PC-3 (cell line): ENCODE measurements around the gene DLST. TPM values are rescaled to one million over a fixed set of nuclear protein-coding genes. Genes with fewer than 3 reads are reported as not detected.

ENCODE experiments used
- ATAC-seq: fragments of 200-7000 bp; cut with Tn5 transposase; 2 replicates; pipeline ENCODE4 v1.9.1; 2020; ENCODE audit warnings: mild to moderate bottlenecking, moderate library complexity
- BruUV-seq: library from RNA; stranded (reverse); fragments of 400-500 nt; replicated peaks from 2 replicates; lab custom pipeline; 2021; lab: Mats Ljungman, UMichigan
- CTCF ChIA-PET: fragments of 300-600 bp; sonication (Branson Sonifier 250); formaldehyde crosslinking; loops from one replicate; lab custom pipeline; 2022; ENCODE audit warnings: antibody characterized with exemption; lab: Charles Lee
- POLR2A ChIA-PET: fragments of 300-600 bp; sonication (Branson Sonifier 250); formaldehyde crosslinking; loops from one replicate; lab custom pipeline; 2022; ENCODE audit warnings: antibody characterized with exemption; ENCODE audit not compliant: unreplicated experiment; lab: Charles Lee
- DNase-seq: peaks from one replicate; pipeline ENCODE4 v3.0.0-alpha.2; 2015
- H2AFZ ChIP-seq: fragments of 300-600 bp; sonication (generic); 2 replicates; pipeline ENCODE4 v1.6.0; 2016; ENCODE audit warnings: antibody characterized with exemption, low read length
- H3F3A ChIP-seq: fragments of 300-600 bp; sonication (generic); one replicate; pipeline ENCODE4 v1.6.0; 2017; ENCODE audit warnings: antibody characterized with exemption, low read length, control low read depth, mild to moderate bottlenecking; ENCODE audit not compliant: unreplicated experiment
- H3K27ac ChIP-seq: fragments of 300-600 bp; sonication (generic); 2 replicates; pipeline ENCODE4 v1.5.1; 2016; ENCODE audit warnings: mild to moderate bottlenecking, low read length
- H3K27me3 ChIP-seq: fragments of 300-600 bp; sonication (generic); 2 replicates; pipeline ENCODE4 v1.6.1; 2016; ENCODE audit warnings: low read length, mixed read lengths
- H3K36me3 ChIP-seq: fragments of 300-600 bp; sonication (generic); 2 replicates; pipeline ENCODE4 v1.6.1; 2016; ENCODE audit warnings: low read depth, mixed run types, low read length, mixed read lengths
- H3K4me1 ChIP-seq: fragments of 300-600 bp; sonication (generic); 2 replicates; pipeline ENCODE4 v1.5.1; 2016; ENCODE audit warnings: low read length; ENCODE audit not compliant: insufficient read depth
- H3K4me2 ChIP-seq: fragments of 300-600 bp; sonication (generic); 2 replicates; pipeline ENCODE4 v1.6.0; 2016; ENCODE audit warnings: low read length
- H3K4me3 ChIP-seq: fragments of 300-600 bp; sonication (generic); 2 replicates; pipeline ENCODE4 v1.5.1; 2016; ENCODE audit warnings: mild to moderate bottlenecking, low read length, mixed read lengths
- H3K79me2 ChIP-seq: fragments of 300-600 bp; sonication (generic); 2 replicates; pipeline ENCODE4 v1.6.1; 2017; ENCODE audit warnings: low read length, mixed read lengths
- H3K9ac ChIP-seq: fragments of 300-600 bp; sonication (generic); 2 replicates; pipeline ENCODE4 v1.6.0; 2016; ENCODE audit warnings: mild to moderate bottlenecking, low read length
- H3K9me2 ChIP-seq: fragments of 300-600 bp; sonication (generic); replicated peaks from 2 replicates; pipeline ENCODE4 v1.6.1; 2016; ENCODE audit warnings: mixed run types, low read length, mixed read lengths
- H3K9me3 ChIP-seq: fragments of 300-600 bp; sonication (generic); 2 replicates; pipeline ENCODE4 v1.6.1; 2016; ENCODE audit warnings: low read length, mixed read lengths
- H4K20me1 ChIP-seq: fragments of 300-600 bp; sonication (generic); 2 replicates; pipeline ENCODE4 v1.6.1; 2016; ENCODE audit warnings: low read length, mixed read lengths
- EZH2 ChIP-seq: fragments of 300-600 bp; sonication (generic); IDR thresholded peaks from one replicate; pipeline ENCODE4 v1.6.1; 2017; ENCODE audit warnings: antibody characterized with exemption, mild to moderate bottlenecking, low read length; ENCODE audit not compliant: unreplicated experiment
- EZH2phosphoT487 ChIP-seq: fragments of 300-600 bp; sonication (generic); IDR thresholded peaks from 2 replicates; pipeline ENCODE4 v1.6.1; 2018; ENCODE audit warnings: mild to moderate bottlenecking, antibody characterized with exemption, low read length, borderline replicate concordance
- intact Hi-C: fragments of 100-400 bp; cut with micrococcal nuclease; formaldehyde crosslinking; loops from 2 replicates; pipeline ENCODE4 v1.9.0; 2023
- total RNA-seq: library from RNA; depleted of rRNA; stranded (reverse); fragments of >200 nt; gene quantifications from 2 replicates; pipeline ENCODE4 v1.2.3, GENCODE V29; 2014
- TF ChIP-seq, protein P1 (sequence below): fragments of 300-600 bp; sonication (generic); conservative IDR thresholded peaks from 2 replicates; pipeline ENCODE4 v1.5.1; 2017; ENCODE audit warnings: antibody characterized with exemption, low read depth, mild to moderate bottlenecking, low read length

DLST gene
- total RNA-seq, 1 experiment from 2014 or later: 56.9 TPM

GRCh38 chr14:74936731-74937130, 55.0 kb downstream of the DLST start:
- Histone ChIP-seq H4K20me1 (no peaks in the 10 kb centered on the region), H3K9me2 (no peaks in the 10 kb centered on the region), H3K4me3 (no peak overlapping the region), H3K4me2 (no peak overlapping the region), H2AFZ (no peak overlapping the region), H3K27me3 (no peaks in the 10 kb centered on the region), H3K36me3 (no peaks in the 10 kb centered on the region), H3F3A (no peaks in the 10 kb centered on the region), H3K9me3 (no peaks in the 10 kb centered on the region), H3K27ac (no peak overlapping the region), H3K9ac (no peak overlapping the region), H3K79me2 (no peaks in the 10 kb centered on the region), H3K4me1 (peaks cover 14% of the 10 kb centered on the region)
- ATAC-seq (no peak), DNase-seq (no peak)
- no TSS peak for BruUV-seq
- POLR2A ChIA-PET: no interaction called here
- TF ChIP-seq EZH2 (no peak), EZH2phosphoT487 (no peak)
- TF ChIP-seq, protein P1, sequence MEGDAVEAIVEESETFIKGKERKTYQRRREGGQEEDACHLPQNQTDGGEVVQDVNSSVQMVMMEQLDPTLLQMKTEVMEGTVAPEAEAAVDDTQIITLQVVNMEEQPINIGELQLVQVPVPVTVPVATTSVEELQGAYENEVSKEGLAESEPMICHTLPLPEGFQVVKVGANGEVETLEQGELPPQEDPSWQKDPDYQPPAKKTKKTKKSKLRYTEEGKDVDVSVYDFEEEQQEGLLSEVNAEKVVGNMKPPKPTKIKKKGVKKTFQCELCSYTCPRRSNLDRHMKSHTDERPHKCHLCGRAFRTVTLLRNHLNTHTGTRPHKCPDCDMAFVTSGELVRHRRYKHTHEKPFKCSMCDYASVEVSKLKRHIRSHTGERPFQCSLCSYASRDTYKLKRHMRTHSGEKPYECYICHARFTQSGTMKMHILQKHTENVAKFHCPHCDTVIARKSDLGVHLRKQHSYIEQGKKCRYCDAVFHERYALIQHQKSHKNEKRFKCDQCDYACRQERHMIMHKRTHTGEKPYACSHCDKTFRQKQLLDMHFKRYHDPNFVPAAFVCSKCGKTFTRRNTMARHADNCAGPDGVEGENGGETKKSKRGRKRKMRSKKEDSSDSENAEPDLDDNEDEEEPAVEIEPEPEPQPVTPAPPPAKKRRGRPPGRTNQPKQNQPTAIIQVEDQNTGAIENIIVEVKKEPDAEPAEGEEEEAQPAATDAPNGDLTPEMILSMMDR: no peak
- CTCF ChIA-PET: no interaction called here
- intact Hi-C loops: no loop called here

- H3K9me3 ChIP-seq: no peaks in the 10 kb centered on the region
- no peak overlapping the region for H2AFZ ChIP-seq
- no peak for DNase-seq
- no peak for TF ChIP-seq EZH2
- TF ChIP-seq EZH2phosphoT487: no peak
- TF ChIP-seq, protein P1: no peak
- no peak overlapping the region for H3K9ac ChIP-seq
- BruUV-seq: no TSS peak
- H3K27me3 ChIP-seq: no peaks in the 10 kb centered on the region
- H3K79me2 ChIP-seq: no peaks in the 10 kb centered on the region
- no peaks in the 10 kb centered on the region for H4K20me1 ChIP-seq
- no peaks in the 10 kb centered on the region for H3K9me2 ChIP-seq
- no peak overlapping the region for H3K4me2 ChIP-seq
- no peak for ATAC-seq
- H3K4me1 ChIP-seq: peaks cover 14% of the 10 kb centered on the region
- POLR2A ChIA-PET: no interaction called here
- no peak overlapping the region for H3K27ac ChIP-seq
- no peaks in the 10 kb centered on the region for H3F3A ChIP-seq
- intact Hi-C loops: no loop called here
- H3K4me3 ChIP-seq: no peak overlapping the region
- CTCF ChIA-PET: no interaction called here
- H3K36me3 ChIP-seq: no peaks in the 10 kb centered on the region
Observed at GRCh38 chr14:74937171-74937570, 55.5 kb downstream of the DLST start.

DNA sequence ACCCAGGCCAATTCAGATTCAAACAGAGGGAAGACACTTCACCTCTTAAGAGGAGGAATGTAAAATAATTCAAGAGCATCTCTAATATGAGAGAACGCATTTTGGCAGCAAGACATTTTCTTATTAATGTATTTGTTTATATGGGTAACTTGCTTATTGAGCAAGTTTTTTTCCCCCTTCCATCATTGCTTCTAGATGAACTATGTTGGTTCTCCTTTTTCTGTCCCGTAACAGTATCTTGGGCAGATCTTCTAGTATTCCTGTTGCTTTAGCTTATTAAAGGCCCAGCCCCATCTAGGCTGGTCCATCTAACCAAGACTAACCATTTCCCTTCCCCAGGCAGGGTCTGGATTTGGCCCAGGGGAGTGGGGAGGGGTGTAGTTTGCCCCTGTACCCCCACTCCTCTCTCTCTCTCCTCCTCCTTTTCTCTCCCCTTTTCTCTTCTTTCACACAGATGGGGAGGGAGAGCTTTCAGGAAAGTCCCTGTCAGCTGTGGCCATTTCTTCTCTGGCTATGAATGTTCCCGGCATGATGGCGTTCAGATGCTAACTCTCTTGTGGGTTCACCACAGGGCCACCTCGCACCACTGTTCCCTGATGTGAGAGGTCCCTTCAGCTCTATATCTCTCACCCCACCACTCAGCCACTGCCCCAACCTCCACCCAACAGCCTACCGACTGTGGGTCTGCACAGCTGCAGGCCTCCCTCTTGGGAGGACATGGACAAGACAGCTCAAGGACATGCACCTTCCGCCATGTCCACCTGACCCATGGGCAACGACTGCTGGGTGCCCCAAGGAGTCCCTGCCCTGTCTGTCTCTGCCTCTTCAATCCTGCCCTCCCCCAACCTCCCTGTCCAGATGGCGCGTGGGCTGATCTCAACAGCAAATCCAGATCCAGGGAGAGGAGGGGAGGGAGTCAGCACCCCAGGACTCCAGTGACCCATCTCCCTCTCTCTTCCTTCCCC, 57.1 kb downstream of the DLST start:
- Histone ChIP-seq H4K20me1 (no peaks in the 10 kb centered on the region), H2AFZ (no peak overlapping the region), H3K9me2 (no peaks in the 10 kb centered on the region), H3K4me3 (no peak overlapping the region), H3F3A (no peaks in the 10 kb centered on the region), H3K27me3 (no peaks in the 10 kb centered on the region), H3K27ac (no peak overlapping the region), H3K4me1 (peaks cover 11% of the 10 kb centered on the region), H3K79me2 (no peaks in the 10 kb centered on the region), H3K36me3 (no peaks in the 10 kb centered on the region), H3K9ac (no peak overlapping the region), H3K9me3 (no peaks in the 10 kb centered on the region), H3K4me2 (no peak overlapping the region)
- TF ChIP-seq, protein P1: no peak
- no TSS peak for BruUV-seq
- CTCF ChIA-PET: no interaction called here
- DNase-seq (no peak), ATAC-seq (no peak)
- POLR2A ChIA-PET: no interaction called here
- intact Hi-C loops: no loop called here
